NCI-H1105 treated with DMSO at 0.1 percent for 48 hours (cell line): ENCODE data around the gene DNAI1.

Source experiments
- DNase-seq: peaks from one replicate; lab custom pipeline; 2025; lab: John Stamatoyannopoulos, UW

The DNAI1 gene

DNA sequence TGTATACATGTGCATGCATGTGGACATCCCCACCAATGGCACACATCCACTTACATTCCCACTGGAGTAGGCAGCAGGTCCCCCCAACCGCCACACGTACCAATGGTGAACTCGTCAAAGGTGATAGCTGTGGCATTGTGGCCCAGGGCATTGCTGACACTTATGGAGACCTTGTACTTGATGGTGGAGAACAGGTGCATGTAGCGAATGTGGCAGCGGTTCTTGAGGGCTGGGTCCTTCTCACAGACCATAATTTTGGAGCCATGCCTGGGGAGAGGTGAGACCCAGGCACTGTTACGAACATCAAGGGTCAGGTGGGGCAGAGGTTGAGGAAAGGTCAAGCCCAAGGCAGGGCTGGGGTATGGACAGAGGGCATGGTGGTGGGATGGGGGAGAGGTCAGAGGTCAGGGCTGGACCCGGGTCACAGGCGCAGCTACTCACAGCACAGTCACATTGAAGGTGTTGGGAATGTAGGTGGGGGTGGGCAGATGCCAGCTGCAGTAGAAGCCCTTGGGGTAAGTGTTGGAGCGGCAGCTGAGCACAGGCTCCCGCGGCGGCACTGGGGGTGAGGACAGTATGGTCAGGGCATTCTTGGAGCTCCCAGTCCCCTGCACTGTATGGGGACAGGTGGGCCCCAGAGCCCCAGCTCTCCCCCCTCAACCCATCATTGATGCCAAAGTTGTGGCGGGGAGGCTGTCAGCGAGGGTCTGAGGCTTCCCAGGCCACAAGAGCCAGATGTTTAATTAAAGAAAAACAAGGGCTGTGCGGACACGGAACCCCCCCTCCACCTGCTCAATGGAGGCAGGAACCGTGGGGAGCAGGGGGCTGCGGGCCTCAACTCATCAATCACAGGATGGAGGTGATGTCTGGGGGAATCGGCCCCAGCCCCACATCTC, 99.1 kb downstream of the DNAI1 start:
- no peak for DNase-seq

DNA sequence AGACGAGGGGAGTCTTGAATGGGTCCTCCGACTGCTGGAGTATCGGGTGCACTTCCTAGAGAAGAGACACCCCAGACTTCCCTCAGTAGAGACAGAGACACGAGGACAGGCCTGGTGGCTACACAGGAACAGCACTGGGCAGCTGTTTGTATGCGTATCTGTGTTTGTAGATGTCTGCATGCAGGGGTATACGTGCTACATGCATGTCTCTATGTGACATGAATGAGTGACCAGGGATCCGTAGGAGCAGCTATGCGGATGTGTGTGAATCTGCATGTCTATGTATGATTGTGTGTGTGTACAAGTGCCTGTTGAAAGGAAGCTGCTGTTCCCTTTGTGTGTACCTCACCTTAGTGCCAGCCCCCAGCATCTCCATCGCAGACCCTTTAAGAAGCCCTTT, 99.8 kb downstream of the DNAI1 start:
- no peak for DNase-seq

DNA sequence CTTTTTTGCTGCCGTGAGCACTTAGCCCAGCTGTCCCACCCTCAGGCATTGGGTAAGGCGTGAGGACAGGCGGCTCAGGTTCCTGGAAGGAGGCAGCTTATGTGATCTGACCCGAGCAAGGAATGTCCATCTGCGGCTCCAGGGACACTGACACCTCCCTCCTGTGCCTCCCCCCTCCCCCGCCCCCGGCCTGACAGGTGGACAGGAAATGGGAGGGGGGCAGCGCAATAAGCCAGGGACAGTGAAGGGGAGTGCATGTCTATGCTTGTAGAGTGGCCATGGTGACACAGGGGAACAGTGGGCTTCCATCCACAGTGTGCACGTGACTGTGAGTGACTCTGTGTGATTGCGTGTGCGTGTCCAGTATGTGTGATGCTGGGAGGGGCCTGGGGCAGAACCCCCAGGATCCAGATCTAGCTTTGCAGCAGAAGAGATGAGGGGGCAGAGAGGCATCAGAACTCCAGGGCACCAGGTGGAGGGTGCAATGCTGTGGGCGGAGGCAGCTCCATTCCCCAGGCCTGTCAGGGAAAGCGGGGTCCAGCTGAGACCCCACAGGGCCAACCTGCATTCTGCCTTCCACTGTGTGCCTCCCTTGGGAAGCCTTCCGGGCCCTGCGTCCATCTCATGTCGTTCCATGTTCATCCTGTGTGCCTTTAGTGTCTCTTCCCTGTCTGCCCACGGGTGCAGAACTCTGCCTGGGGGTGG, 100.5 kb downstream of the DNAI1 start:
- DNase-seq: no peak

DNA sequence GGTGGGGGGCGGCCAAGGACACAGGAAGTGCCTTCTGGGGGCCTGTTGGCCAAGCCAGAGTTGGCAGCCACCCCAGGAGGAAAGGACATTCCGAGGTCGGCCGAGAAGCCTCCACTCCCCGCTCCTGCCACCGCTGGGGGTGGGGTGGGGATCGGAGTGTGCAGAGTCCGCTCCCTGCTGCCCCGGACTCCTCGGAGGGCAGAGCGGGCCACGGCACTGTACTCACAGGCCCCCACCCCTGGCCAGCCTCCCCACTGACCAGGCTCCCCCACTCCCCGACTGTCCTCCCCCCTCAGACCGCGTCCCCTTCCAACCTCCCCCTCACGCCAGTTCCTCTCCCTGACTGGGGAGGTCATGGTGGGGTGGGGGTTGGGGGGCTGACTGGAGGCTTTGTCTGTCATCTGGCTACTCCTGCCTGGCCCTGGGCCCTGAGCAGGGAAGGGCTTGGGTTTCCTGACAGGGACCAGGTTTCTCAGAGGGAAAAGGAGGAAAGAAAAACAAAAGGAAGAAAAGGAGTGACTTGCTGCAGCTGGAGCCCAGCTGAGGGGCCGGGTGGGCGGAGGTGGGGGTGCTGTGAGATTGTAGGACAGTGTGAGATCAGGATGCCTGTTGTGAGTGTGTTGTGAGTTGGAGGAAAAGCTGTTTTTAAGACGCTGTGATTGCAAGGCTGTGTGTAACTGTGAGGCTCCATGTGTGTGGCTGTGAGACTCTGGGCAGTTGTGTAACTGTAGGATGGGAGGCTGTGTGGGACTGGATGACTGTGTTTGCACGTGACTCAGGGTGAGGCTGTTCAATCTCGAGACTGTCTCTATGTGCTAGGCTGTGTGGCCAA, 101.2 kb downstream of the DNAI1 start:
- no peak for DNase-seq

DNA sequence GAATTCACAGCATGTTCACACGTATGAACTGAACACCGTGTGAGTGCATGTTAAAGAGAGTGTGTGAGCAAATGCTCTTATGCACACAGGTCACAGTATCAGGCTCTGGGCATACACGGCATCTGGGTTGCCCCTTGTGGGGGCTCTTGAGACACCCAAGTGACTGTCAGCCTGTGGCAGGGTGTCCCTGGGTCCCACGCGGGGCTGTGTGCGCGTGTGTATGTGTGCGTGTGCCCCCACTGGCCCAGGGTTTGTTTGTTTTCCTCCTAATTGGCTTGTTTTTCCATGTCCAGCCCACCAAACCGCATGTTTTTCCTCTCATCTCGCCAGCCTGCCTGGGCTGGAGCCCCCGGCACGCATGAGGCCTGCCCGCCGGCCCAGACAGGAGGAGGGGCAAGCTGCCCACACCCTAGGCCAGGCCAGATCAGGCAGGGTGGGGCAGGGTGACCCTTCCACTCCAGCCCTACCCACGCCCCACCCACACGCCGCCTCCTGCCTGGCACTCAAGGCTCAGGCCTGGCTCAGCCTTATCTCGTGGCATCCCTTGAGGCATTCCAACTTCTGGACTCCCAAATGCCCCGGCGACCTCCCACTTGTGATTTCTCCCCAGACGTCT, 102.1 kb downstream of the DNAI1 start:
- no peak for DNase-seq

- no peak for DNase-seq
Observed at GRCh38 chr9:34562135-34562745, 103.6 kb downstream of the DNAI1 start.

- DNase-seq: no peak
Observed at GRCh38 chr9:34563262-34563661, 104.7 kb downstream of the DNAI1 start.

DNA sequence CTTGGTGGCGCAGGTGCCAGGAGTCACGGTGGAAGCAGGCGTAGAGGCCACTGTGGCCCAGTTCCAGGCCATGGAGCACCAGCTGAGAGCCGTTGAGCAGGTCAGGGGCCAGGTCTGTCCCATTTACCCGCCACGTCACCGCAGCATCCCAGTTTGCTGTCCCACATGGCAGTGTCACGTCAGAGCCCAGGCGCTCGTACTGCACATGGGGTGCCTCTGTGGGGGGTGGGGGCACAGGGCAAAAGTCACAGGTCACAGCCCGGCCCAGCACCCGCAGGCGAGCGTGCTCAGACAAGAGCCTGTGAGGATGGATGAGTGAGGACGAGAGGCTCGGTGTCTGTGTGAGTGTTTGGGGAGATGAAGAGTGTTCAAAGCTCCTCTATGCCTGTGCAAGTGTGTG, 106.0 kb downstream of the DNAI1 start:
- no peak for DNase-seq

DNA sequence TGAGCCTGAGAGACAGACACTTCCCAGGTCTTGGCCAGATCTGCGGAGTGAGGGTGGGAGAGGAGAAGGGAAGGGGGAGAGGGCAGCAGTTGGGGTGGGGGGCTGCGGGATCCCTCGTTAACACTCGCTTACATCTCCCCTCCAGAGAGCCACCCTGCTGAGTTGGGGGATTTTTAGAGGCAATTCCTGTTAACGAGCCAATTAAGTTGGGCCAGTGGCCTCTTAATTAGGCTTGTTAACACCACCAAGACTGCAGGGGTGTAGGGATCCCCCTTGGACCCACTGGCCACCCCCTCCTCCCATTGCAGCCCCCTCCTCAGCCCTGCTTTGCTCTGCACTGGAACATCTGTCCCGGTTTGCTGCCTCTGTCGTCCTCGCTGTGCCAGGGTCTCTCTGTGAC, 107.3 kb downstream of the DNAI1 start:
- no peak for DNase-seq

DNA sequence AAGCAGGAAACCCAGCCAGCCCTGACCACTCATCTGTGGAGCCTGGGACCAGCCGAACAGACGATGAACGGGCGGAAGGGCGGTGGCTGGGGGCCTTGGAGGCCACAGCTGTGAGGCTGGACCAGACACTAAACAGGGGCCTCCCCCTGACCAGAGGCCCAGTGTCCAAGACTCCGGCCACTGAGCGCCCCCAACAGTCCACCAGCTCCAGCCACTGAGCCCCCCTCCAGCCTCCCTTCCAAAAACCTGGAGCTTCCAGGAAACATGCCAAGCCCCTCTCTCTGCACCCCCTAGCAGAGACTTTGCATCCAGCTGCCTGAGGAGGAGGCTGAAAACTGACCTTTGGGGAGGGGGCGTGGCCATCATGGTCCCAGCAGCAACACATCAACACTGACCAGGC, 107.7 kb downstream of the DNAI1 start:
- no peak for DNase-seq

GRCh38 chr9:34566972-34567371, 108.4 kb downstream of the DNAI1 start:
- DNase-seq: no peak

- no peak for DNase-seq
Observed at GRCh38 chr9:34568133-34568532, 109.5 kb downstream of the DNAI1 start.

- DNase-seq: no peak
Observed at GRCh38 chr9:34568774-34569173, 110.2 kb downstream of the DNAI1 start.

GRCh38 chr9:34570376-34570775, 111.8 kb downstream of the DNAI1 start:
- no peak for DNase-seq
